ENCODE data around the gene CD164.
A peak's percentile ranks its signal among the peaks of the same experiment; 100 is the strongest.

DNA sequence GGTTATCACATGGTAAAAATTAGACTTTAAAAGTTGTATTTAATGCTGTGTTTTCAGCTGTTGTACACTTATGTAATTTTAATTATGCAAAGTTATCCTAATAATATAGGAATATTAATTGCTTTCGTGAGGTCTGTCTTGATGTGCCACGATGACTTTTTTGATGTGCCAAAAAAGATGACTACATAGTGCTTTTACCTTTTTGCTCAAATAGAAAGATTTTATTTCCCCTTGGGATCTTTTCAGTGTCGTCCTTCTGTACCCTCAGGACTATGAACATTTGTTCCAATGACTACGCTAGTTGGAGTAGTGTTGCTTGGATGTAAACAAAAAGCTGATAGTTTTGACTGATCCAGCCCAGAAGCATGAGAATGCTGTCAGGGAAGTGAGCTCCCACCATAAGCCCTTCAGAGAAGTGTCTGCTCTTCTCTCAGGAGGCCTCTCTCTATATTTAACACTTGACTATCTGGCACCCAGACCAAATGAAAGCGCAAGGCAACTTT lies 1.2 kb upstream of the CD164 start:
- TF ChIP-seq, protein P1, sequence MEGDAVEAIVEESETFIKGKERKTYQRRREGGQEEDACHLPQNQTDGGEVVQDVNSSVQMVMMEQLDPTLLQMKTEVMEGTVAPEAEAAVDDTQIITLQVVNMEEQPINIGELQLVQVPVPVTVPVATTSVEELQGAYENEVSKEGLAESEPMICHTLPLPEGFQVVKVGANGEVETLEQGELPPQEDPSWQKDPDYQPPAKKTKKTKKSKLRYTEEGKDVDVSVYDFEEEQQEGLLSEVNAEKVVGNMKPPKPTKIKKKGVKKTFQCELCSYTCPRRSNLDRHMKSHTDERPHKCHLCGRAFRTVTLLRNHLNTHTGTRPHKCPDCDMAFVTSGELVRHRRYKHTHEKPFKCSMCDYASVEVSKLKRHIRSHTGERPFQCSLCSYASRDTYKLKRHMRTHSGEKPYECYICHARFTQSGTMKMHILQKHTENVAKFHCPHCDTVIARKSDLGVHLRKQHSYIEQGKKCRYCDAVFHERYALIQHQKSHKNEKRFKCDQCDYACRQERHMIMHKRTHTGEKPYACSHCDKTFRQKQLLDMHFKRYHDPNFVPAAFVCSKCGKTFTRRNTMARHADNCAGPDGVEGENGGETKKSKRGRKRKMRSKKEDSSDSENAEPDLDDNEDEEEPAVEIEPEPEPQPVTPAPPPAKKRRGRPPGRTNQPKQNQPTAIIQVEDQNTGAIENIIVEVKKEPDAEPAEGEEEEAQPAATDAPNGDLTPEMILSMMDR (conservative IDR thresholded peaks at IDR 0.05): peak; percentile 51
- no peak for TF ChIP-seq ZFX (IDR thresholded peaks at IDR 0.05)
